HG03469 (cell line): ENCODE data around the gene TXNDC2.
"Not testable (repeated sequence)": the region's sequence is repeated elsewhere in the genome, so short reads cannot be mapped to it uniquely, and the experiment has no call there.

Experiments used
- ATAC-seq: cut with Tn5 transposase; IDR thresholded peaks from one replicate; pipeline ENCODE4 v1.9.1; 2021; ENCODE audit warnings: mild to moderate bottlenecking, moderate library complexity, moderate number of reproducible peaks; ENCODE audit not compliant: unreplicated experiment

TXNDC2 gene

DNA sequence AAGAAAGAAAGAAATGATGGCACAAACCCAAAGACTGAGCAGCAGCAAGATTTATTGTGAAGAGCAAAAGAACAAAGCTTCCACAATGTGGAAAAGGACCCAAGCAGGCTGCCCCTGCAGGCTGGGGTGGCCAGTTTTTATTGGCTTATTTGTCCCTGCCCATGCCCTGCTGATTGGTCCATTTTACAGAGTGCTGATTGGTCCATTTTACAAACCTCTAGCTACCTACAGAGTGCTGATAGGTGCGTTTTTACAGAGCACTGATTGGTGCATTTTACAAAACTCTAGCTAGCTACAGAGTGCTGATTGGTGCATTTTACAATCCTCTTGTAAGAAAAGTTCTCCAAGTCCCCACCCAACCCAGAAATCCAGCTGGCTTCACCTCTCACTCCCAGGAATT, 26.5 kb downstream of the TXNDC2 start:
- not testable (repeated sequence) for ATAC-seq

DNA sequence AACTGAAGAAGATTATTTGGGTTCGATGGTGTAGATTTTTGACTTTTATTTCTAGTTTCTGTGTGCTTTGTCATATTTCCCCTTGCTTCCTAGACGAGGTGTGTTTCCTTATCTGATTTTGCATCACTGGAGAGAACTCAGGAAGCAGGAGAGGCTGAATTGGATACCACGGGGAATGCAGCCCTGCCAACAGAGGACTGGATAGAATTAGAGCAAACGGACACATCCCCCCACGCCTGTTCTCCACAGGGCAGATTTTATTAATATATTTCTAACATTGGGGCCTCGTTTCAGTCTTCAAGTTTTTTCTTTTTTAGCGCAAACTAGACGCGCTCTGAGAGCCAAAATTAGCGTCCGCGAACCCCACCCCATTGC, 27.4 kb downstream of the TXNDC2 start:
- no peak for ATAC-seq

DNA sequence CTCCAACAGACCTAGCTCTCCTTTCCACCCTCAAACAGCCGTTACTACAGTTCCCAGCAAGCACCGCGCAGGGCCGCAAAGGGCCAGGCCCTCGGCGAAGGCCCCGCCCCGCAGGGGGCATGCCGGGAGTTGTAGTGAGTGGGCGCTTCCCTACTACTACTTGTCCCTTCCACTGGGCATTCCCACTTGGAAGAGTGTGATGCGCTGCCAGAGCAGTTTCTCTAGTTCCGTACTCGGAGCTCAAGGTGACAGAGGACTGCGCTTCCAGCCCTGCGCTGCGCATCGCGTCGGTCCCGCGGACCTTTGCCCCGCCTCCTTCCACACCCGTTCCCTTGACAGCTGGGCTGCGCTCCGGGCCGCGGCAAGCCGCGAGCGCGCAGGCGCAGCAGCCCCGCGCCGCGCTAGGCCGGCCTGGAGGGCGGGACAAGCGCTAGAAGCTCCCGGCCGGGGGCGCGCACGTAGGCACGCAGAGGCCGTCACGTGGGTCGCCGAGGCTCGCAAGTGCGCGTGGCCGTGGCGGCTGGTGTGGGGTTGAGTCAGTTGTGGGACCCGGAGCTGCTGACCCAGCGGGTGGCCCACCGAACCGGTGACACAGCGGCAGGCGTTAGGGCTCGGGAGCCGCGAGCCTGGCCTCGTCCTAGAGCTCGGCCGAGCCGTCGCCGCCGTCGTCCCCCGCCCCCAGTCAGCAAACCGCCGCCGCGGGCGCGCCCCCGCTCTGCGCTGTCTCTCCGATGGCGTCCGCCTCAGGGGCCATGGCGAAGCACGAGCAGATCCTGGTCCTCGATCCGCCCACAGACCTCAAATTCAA, 28.0 kb downstream of the TXNDC2 start, which contains the start of gene VAPA:
Gene VAPA, plus strand, starts transcription at position 491 of the 808 bp plus-strand sequence. Its CDS starts 241 bp downstream, at position 732.
- peak; percentile 64 for ATAC-seq

DNA sequence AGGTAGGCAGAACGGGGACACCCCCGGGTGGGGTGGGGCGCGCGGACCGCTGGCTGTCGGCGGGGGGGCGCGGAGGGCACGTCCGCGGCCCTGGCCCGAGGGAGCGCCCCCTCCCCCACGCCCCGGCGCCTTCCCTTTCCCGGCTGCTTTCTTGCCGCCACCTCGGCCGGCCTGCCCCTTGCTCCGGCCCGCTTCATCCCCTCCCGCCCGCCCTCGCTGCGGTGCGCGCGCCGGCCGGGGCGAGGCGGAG, 28.5 kb downstream of the TXNDC2 start:
- ATAC-seq, result peak; percentile 1

DNA sequence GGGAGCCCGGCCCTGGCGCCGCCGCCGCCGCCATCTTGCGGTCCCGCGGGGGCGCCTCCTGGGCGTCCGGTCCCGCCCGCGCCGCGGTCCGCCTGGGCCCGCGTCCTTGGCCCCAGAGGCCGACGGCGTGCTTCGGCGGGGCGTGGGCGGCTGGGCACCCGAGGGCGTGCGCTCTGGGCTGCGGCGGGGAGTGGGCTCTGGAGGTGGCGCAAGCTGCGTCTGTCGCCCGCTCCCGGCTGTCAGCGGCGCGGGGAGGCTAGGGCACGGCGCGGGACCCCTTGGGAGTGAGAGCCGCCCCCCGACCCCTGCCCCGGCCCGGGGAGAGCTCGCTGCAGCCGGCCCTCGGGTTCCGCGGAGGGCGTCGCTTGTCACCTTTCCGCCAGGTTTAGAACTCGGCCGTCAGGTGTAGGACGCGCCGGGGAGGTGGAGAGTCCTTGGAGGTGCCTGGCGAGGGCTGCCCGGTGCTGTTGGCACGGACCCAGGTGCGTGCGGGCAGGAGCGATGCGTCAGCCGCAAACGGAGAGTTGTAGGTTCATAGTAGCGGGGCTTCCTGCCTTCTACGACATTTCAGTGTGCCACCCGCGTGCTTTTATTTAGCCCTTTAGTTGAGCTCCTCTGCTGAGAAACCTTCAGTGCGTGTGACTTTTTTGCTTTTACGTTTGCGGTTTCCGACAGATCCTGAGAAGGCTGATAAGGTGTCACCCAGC, 29.0 kb downstream of the TXNDC2 start:
- peak; percentile 7 for ATAC-seq

DNA sequence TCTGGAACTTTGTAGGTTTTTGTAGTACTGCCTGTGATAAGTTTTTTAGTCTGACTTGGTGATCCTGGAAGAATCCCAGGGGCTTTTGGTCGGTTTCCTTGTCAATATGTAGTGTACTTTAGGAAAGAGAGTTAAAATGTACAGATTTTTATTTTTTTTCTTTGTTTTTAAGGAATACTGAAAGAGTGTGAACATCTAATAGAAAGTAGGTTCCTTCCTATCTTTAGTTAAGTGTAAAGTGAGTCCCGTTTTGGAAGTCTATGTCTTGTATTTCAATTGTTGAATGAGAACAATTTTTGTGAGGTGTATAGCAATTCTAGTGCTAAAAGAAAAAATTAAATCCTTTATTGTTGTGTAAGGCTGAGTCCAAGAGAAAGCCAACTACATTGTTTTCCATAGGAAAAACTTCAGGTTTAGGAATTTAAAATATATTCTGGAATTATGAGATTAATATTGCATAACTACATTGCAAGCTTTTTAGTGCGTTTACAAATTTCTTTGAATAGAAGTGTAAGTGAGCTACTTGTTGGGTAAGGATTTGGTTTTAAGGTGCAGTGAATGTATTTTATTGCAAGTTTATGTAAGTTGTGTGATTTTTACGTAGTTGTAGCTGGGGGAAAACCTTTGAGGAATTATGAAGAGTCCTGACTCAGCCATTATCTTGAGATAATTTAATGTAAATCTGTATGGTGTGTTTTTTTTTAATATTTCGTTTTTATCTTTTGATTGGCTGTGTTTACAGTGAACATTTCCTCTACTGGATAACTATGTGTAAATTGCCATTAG, 29.7 kb downstream of the TXNDC2 start:
- no peak for ATAC-seq

DNA sequence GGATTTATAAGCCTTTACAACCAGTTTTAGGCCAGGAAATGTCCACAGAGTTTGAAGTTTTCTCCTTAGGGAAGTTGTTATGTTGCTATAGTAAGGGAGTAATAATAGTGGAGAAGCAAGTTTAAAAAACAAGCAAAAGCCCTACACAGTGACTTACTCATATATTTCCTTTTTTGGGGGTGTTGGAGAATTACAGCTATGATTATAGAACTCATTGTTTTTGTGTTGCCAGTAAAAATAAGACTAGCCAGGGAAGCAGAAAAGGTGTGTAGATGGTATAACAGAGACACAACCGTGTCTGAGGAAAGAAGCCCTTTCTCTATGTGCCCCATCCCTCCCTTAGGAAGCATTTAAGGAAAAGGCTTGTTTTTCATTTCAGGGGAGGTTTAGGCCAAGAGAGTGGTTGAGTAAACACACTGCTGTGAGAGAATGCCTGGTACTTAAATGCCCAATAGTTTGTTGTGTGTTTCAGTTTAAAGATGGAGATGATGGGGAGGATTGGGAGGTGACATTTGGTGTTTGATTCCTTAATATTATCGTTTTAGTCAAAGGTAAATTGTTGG, 30.4 kb downstream of the TXNDC2 start:
- ATAC-seq, result no peak

DNA sequence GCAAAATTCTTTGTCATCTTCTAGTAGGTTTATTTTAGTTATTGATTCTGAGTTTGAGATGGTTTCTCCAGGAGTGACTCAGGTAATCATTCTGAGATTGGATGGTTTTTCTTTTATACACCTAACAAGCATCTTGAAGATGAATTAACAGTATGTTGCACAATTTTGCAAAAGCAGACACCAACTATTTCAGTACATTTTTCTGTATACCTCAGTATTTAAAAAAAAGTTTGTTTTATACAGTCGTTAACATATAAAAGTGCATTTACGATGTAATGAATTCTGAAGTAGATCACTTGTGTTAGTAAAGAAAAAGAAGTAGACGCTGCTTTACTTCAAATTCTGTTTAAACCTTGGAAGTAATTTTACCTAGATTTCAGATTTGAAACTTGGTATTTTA, 31.0 kb downstream of the TXNDC2 start:
- no peak for ATAC-seq

DNA sequence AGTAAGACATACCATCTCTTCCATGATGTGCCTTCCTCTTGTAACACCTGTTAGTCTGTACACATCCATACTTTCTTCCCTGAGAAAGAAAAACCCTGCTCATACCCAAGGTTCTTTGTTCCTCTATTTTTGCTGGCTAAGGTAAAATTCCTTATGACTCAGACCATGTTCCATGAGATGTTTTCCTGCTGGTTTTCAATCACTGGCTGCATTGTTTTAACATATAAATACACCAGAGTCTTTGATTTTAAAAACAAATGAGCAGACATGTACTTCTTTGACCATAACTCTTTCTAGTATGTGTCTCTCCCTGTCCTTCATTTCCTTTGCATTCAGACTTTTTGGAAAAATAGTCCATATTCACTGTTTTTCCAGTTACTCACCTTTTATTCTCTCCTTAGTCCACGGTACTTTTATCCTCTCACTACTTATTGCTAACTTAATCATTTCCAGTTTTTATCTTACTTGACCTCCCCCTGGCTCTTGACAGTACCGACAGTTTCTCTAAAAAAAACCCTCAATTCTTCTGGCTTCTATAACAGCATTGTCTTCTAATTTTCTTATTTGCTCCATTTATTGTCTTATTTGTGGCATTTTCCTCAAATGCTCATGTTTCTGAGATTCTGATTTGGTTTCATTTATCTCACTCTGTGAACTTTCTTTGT, 32.4 kb downstream of the TXNDC2 start:
- ATAC-seq, result no peak

DNA sequence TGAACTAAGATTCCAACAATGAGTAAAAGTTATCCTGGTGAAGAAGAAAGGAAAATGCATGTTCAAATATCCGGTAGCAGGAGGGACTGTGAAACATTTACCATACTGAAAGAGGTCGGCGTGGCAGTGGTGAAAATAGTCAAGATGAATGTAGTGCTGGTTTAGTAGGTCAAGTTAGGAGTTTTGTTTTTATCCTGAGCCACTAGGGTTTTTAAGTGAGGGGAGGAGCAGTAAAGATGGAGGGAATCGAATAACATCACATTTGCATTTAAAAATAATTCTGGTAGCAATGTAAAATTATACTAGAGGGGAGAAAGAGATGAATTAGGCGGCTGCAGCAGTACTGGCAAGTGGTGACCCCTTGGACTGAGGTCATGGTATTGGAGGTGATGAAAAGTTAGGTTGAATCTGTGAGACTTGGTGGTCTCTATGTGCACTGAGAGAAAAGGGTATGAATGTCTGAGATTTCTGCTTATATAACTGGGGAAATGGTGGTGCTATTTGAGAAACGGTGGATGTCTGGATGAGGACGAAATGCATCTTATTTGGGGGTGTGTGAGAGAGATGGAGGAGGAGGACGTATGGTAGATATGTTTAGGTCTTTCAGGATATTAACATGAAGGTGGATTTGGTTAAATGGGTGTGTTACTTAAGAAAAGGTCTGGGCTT, 33.9 kb downstream of the TXNDC2 start:
- no peak for ATAC-seq

DNA sequence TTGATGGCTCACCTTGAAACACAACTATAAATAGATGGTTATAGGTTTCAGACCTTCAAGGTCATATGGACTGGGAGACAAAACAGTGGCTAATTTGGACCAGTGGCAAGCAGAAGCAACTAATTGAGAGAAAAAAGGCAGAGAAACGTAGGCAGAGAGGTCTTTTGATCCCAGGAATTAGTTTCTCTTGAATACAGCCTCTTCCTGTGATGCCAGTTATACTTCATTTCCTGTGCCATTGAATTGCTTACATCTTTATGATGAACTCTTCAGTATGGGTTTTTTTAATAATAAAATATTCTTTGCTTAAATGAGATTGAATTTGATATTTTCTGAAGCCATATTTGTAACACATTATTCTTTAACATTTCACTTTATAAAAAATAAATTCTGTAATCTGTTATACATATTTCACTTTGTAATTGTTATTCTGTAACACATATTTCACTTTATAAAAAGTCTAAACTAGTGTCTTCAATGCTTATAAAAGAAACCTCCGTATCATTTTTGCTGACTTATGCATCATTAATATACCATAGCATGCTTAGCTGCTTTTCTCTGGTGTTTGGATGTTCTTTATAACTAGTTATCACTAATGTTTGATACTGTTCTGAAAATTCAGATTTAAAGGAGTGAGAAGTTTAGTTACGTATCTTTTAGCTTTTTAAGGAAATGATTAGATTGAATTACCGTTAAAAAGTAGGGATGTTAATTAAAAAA, 37.0 kb downstream of the TXNDC2 start:
- ATAC-seq, result no peak

DNA sequence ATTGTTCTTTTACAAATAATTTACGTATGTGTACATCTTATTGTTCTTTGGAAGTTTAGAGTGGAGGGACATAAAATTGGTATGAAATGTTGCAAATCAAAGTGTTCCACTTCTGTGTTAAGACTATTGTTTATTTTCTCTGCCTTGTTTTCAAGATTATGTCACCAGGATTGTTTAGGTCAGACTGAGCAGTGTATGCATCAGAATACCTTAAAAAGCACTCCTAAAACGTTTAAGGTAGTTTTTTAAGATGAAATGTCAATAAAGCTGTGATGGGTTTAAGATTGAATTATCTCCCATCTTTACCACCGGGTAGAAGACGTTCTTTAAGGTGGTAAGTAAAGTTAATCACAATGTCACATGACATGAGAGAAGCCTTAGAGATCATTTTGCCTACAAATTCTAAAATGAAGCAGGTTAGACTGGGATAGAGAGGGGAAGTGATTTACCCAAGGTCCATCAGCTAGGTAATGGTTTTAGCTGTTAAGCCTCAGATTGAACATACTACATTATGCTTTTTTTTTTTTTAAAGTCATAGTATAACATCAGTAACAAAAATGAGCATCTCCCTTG, 38.7 kb downstream of the TXNDC2 start:
- no peak for ATAC-seq

DNA sequence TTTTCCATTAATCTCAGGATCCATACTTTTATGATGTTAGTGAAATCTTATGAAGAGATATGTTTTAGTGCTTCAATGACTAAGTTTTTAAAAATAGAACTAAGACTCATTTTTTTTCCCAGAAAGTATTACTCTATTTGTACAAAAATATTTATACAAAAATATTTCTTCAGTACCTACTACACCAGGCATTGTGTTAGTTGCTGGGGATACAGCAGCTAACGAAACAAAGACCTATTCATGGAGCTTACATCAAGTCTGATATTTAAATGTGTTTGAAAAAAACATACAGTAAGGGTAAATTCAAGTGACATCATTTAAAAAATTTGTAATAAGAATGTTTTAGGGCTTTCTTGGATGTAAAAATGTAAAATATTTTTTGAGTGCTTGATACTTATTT, 39.6 kb downstream of the TXNDC2 start:
- no peak for ATAC-seq

DNA sequence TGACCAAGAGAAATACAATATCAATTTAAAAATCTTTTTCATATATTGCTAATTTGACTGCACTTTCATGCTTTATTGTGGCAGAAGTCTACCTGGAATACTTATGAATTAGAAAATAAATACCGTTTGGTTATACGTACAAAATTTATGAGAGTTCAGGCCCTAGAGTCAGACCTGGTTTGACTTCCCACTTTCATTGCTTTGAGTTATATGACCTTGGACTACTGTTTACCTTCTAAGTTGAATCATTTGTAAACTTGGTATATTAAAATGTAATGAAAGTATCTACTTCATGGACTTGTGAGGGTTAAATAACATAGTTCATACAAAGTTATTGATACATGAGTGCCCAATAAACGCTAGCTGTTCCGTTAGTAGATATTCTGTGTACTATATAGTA, 40.0 kb downstream of the TXNDC2 start:
- no peak for ATAC-seq

DNA sequence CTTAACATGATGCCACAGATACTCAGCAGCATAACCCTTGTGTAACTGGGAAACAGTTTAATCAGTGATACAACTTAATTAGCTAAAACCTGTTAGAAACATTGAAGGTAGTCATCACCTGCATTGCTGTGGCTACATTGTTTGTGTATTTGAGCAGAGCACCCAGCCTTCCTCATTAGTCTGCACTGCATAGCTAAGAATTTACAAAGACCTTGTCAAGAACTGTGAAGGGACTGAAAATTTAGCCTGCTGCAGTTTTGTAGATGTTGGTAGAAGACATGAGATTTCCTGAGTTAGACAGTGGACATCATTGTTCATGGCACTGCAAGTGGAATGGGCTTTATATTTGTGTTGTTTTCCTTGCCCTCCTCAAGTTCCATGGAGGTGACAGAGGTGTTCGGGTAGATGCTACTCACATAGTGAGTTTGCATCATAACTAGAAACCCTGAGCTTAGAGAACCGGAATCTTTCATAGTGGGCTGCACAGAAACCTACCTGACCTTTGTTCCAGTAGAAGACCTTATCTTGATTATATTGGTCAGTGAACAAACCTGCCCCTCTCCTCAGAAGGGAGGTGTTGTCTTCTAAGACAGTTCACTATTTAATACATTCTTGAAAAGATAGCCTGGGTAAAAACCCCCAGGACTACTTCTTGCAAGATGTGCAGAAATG, 40.6 kb downstream of the TXNDC2 start:
- ATAC-seq, result no peak

DNA sequence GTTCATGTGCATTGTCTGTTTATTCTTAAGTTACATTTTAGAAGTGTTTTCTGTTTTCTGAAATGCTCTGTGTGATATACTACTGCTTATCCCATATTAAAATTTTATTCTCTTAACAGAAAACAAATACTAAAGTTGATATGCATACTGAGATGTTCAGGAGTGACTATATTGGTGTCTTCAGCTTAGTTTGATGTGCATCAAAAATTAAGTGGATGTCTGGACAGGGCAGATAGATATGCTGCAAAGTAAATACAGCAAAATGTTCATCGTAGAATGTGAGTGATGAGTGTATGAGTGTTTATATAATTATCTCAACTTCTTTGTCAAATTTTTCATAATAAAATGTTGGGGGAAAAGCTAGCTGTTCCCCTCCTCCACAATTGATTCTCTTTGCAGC, 41.2 kb downstream of the TXNDC2 start:
- ATAC-seq, result no peak

DNA sequence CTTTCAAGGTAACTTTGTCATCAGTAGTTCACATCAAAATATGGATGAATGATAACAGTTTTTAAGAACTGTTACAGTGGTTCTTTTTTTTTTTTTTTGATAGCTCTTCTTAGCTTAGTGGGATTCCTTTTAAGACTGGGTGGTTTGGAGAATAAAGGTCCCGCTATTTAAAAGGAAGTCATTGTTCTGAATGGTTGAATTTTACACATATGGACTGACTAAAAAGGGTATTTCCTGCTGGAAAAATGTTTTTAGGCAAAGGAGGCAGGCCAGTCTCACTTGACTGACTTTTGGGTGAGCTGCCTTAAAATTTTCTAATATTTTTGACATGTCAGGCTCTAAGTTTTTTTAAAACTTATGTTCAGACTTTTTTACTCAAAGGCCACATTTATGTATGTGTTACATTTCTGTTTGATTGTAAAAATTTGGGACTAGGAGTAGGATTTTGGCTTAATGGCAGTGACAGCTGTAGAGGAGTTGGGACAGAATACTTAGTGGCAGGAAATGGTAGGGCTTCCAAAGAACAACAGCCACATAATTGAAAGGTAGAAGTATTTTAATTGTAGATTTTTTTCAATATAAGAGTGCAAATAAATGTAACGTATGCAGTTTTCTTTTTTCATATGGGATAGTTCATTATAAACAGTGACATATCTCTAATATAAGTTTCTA, 41.8 kb downstream of the TXNDC2 start:
- no peak for ATAC-seq

DNA sequence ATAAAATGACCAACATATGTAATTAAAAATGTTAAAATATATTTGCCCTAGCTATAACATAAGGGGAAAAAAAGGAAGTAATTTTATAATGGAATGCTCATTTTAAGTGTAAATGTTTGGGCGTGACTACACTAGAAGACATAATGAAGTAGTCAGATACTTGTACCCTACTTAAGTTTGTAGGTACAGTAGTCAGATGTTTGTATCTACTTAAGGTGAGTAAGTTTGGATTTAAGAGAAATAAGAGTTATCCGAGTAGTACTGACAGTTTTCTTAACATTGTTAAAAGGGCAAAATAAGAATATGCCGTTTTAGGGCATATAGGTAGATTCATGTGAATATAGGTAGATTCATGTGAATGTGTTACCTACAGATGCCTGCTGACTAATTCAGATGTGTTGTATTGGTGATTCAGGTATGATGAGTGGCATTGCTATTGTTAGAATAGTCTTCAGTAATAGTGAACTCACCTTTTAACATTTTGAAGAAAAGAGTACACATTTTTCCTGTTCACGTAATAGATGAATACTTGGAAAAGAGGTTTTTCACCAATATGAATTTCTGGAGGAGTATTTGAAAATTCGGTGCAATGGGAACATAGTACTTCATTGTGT, 43.0 kb downstream of the TXNDC2 start:
- ATAC-seq, result no peak
